Dedifferentiated amniotic fluid mesenchymal stem cell (primary cell): ENCODE results near the gene MYLK4.

ENCODE experiments used
- DNase-seq: peaks from one replicate; pipeline ENCODE4 v3.0.0-alpha.2; 2016; ENCODE audit errors: extremely low spot score

Gene MYLK4

GRCh38 chr6:2756687-2757224, 6.0 kb upstream of the MYLK4 start:
- no peak for DNase-seq

DNA sequence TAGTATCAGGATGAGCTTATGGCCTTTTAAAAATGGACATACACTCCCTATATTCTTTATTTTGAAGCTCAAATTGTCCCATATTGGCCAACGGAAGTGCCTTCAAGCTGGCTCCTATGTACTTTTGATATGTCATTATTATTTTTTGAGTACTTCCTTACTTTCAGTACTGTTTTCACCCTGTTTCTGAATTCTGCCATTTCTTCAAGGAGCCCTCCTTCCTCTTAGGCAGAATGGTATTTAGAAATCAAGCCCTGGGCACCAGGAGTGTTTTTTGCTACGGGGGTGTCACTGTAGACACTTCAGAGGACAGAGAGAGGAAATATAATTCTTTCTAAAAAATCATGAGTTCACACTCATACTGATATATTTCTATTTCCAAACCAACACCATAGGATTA, 5.5 kb upstream of the MYLK4 start:
- DNase-seq = no peak

DNA sequence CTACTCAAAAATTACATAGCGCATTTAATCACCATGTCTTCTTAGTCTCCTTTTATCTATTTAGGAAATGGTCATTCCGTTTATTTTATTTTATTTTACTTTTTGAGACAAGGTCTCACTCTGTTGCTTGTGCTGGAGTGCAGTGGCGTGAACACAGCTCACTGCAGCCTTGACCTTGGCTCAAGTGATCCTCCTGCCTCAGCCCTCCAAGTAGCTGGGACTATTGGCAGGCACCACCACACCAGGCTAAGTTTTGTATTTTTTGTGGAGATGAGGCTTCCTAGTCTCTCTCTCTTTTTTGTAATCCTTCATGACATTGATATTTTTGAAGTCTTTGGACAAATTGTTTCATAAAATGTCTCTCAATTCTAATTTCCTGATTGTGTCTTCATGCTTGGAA, 4.7 kb upstream of the MYLK4 start:
- DNase-seq = no peak

- DNase-seq = no peak
Measured at GRCh38 chr6:2754911-2755310, 4.2 kb upstream of the MYLK4 start.

DNA sequence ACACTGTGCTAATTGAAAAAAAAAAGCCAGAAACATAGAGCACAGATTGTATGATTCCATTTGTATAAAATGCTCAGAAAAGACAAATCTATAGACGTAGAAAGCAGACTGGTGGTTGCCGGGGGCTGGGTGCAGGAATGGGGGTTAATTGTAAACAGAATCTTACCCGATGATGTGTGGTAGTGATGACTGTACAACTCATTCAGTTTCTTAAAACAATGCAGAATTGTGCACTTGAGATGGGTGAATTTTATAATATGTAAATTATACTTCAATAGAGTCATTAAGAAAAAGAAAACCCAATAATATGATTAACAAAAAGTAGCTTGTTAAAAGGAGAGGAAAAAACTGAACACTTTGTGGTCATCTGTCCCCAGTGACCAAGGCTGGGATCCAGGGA, 3.7 kb upstream of the MYLK4 start:
- DNase-seq = no peak

DNA sequence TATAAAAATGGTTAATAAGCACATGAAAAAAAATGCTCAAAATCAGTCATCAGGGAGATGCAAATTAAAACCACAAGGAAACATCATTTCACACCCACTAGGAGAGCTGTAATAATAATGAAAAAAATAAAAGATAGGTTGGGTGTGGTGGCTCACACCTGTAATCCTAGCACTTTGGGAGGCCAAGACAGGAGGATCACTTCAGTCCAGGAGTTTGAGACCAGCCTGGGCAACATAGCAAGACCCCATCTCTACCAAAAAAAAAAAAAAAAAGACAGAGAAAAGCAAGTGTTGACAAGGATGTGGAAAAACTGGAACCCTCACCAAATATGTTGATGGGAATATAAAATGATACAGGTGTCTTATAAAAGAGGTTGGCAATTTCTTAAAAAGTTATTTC, 3.0 kb upstream of the MYLK4 start:
- DNase-seq = no peak

DNA sequence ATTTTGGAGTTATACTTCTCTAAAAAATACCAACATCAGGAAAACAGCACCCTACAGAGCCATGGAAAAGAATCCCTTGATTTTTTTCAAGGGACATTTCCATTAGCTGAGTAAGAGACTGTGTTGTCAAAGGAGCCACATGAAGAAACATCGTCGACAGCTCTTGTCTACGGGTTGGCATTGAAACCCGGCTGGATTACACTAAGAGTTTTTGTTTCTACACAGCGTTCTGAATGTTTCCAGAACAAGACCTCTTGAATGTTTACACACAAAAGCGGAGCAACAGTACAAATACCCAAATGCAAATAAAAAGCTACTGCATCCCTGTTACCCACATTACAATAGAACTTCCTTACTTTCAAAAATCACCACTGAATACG, 2.4 kb upstream of the MYLK4 start:
- DNase-seq = no peak

DNA sequence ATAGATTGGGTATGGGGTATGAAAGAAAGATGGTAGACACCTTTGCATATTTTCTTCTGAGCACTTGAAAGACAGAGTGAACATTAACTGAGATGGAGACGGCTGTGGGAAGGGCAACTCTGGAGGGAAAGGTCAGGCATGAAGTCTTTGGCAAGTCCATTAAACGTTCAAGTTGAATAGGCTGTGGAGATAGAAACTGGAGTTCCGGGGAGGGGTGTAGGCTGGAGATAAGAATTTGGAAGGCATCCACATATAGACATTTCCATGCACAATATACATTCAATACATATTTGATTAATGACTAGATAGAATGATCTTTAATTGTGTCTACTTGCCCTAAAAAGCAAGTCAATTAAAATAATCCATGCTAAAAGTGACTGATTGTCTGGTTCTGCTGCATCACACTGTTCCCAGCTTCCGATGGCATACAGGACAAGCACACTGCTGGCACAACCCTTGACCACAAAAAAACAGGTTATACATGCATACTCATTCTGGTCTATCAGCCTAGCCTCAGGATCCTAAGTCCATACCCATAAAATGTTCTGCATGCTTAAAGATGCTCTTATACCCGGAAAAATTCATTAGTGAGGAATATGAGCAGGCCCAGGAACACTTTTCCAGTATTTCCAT, 1.9 kb upstream of the MYLK4 start:
- no peak for DNase-seq

DNA sequence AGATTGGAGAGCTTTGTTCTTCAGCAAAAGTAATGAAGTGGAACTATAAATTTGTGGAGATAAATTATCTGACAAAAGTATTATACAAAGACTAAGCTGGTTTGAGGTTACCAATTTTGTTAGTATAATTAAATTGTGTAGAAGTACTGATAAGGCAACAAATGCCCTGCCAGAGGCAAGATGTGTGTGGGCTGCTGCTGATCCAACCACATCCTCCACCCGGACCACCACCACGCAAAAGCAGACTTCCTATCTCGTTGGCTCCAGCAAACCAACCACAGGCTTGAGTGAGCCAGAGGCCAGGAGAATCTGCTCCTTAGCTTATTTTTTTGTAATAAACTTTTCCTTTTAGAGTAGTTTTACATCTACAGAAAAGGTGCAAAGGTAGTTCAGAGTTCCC, 1.1 kb upstream of the MYLK4 start:
- DNase-seq = no peak

DNA sequence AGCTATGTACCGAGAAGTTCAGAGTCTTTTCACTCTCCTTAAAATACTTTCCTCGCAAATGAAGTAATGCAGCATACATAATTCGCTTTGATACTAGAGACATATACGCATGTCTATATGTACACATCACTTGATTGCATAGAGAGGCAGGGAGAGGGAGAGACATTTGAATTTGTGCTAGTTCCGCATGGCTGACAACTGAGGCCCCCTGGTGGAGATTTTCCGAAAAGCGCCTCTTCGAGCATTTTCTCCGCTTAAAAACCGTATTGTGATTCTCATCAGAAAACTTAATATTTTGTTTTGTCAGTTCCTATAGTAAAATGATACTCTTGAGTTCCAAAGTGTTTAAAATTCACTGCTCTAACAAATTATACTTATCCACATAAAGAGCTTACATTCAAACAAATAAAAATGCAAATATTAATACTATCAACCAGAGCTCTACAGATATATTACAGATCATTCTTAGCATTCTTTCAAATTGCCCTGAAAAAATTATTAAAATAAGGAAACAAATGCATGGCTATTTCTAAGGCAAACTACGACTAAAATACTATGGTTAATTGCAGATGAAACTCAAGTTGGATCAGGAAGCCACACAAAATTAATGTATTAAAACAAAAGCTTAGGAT, 637 bp downstream of the MYLK4 start:
- peak; percentile 59 for DNase-seq

DNA sequence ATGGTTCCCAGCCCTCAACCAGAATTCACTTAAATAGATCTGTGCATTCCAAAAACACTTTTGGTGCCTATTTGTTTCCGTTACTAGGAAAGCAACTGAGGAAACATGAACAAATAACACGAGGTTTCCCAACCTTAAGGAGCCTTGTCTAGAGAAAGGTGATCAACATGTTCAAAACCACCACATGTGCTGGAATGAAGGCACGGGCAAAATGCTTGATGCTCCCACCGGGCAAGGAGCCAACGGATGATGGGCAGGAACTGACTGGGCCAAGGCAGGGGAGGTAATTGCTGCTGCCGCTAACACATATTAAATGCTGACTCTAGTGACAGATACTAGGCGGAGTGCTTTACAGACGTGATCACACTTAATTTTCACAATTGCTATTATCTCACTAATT, 2.5 kb downstream of the MYLK4 start:
- no peak for DNase-seq

- DNase-seq = no peak
Measured at GRCh38 chr6:2746557-2747061, 4.1 kb downstream of the MYLK4 start.

DNA sequence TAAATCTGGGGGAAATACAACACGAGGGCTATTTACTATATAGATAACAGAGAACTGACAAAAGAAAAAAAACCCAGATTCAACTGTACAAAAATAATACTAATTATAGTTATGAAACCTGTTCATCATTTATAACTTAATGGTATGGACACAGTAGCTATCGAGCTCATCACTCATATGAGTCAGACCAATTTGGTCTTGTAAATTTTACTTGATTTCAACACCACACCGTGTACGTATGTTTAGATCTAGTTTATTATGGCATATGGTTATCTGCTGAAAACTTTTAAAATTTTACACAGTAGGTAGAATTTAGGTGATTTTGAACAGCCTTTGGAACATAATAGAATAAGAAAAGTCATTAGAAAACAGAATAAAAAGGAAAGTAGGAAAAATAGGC, 5.5 kb downstream of the MYLK4 start:
- no peak for DNase-seq

- no peak for DNase-seq
Measured at GRCh38 chr6:2744778-2745177, 5.9 kb downstream of the MYLK4 start.

DNA sequence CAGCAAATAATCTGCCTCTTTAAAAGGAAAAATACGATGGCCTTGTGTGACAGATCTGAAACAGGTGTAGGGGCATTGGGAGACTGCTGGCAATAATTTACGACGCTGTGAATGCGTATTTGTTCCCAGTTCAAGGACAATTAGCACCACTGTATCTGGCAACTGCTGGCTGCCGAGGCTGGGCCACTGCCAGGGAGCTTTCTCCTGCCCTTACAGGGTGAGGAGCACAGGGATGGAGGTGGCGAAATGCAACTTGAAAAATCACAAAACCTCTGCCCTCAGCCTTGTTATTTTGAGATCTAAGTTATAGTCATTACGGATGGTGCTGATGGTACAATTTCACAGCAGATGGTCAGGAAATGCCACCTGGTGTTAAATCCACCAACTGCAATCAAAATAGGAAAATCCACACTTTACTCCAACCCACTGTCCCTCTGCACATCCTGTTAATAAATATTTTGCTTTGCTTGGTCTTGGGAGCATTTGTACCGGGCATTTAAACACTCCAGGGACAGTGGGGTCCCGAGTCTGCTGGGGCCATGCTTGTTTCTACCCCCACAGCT, 6.4 kb downstream of the MYLK4 start:
- no peak for DNase-seq

GRCh38 chr6:2743280-2744208, 7.2 kb downstream of the MYLK4 start:
- no peak for DNase-seq

- DNase-seq = no peak
Measured at GRCh38 chr6:2741756-2742155, 9.0 kb downstream of the MYLK4 start.

GRCh38 chr6:2740581-2740980, 10.1 kb downstream of the MYLK4 start:
- DNase-seq = no peak

DNA sequence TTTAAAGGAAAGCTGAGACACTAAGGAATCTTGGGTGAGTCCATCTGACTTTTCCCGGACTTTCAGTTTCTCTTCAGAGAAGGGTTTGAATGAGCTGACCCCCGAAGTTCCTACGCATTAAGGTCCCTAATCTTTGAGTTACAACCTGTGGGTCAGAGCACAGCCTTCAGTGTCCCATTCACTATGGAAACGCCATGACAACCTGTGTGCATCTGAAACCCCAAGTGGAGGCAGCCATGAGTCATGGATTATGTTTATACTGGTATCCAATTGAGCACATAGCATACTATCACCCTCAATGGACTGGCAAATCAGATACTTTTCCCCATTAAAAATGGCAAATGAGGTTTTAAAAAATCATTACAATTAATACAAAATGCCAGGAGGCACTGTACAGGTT, 11.4 kb downstream of the MYLK4 start:
- no peak for DNase-seq

DNA sequence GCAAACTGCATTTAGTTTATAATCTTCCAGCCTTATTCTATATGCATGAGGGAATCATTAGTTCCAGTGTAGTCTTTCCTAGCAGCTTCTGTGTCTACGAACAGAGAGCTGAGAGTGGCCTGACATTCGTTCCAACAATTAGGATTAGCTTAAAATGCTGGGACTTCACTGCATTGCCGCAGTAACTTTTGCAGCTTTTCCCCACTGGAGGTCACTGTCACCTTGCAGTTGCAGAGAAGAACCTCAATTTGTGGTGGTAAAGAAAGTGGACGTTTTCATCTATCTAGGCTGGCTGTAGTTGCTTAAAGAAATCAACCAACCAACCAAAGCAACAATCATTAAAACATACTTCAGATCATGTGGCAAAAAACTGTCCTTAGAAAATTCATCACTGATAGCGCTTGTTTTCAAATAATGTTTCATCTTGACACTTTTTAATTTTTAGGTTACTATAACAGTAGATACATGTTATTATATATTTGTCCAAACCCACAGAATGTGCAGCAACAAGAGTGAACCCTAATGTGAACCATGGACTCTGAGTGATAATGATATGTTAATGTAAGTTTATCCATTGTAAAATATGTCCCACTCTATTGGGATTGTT, 12.2 kb downstream of the MYLK4 start:
- DNase-seq = peak; percentile 72

DNA sequence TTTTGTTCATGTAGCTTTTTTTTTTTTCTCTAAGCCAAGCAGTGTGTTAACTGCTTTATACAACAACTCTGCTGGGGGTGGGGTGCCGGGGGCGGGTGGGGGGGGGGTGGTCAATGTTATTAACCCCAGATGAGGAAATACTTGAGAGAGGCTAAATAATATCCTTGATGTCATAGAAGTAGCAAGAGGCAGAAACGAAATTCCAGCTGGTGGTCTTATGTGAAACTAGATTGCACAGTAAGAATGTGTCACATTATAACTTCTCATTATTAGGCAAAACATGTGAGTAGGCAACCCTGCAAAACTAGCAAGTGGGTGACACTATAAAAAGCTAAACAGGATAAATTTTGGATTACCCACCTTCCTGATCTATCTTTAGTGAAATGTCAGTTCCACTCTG, 12.8 kb downstream of the MYLK4 start:
- DNase-seq = no peak
